Adrenal gland (tissue), 12 donors: ENCODE measurements around the gene DDO. TPM values are rescaled to one million over a fixed set of nuclear protein-coding genes. Genes with fewer than 3 reads are reported as not detected.

ENCODE experiments used
- DNase-seq, 7 donors: peaks; one replicate each; pipeline ENCODE4 v3.0.0-alpha.2; 2019 to 2020
- H3K27ac ChIP-seq, 5 donors: fragments of 200-600 bp; sonication (generic) in 4 of 5; 1 replicate in 3 of 5; 2 replicates in 2 of 5; pipeline versions ENCODE4 v1.5.1 to v1.8.0; 2016 to 2020; ENCODE audit warnings: mild to moderate bottlenecking in 1 of 5
- H3K27me3 ChIP-seq: fragments of 200-600 bp; 2 replicates; pipeline ENCODE4 v1.8.0; 2021
- H3K36me3 ChIP-seq, 2 donors: fragments of 200-600 bp; replicated peaks in 1 of 2; 1 replicate in 1 of 2; 2 replicates in 1 of 2; pipeline versions ENCODE4 v1.5.1 to v1.8.0; 2018 to 2022
- H3K4me1 ChIP-seq, 2 donors: fragments of 200-600 bp; replicated peaks in 1 of 2; 1 replicate in 1 of 2; 2 replicates in 1 of 2; pipeline versions ENCODE4 v1.5.1 to v1.8.0; 2018 to 2021
- H3K4me3 ChIP-seq, 4 donors: fragments of 200-600 bp; sonication (generic) in 3 of 4; one replicate each; pipeline ENCODE4 v1.5.1; 2016 to 2018
- H3K9me3 ChIP-seq, 3 donors: fragments of 200-600 bp; sonication (generic) in 1 of 3; replicated peaks in 1 of 3; 1 replicate in 2 of 3; 2 replicates in 1 of 3; pipeline versions ENCODE4 v1.5.1 to v1.8.0; 2016 to 2021
- POLR2A ChIP-seq, 2 donors: fragments of 450-650 bp; IDR thresholded peaks; one replicate each; pipeline ENCODE4 v1.6.1; 2017; ENCODE audit warnings: antibody characterized with exemption in 2 of 2, mild to moderate bottlenecking in 2 of 2, moderate library complexity in 1 of 2
- WGBS, 4 donors: extraction: QIAGEN DNeasy Blood & Tissue Kit in 2 of 4; methylation state at CpG; one replicate each; pipeline versions ENCODE4 v1.1.5 to v1.1.7; 2013 to 2017; 5-methylcytosine and 5-hydroxymethylcytosine counted together
- intact Hi-C, 2 donors: fragments of 100-400 bp; cut with DNase I; formaldehyde crosslinking; loops; one replicate each; pipeline versions ENCODE4 v1.14.1 to v1.15.0; 2022 to 2023
- polyA plus RNA-seq, 3 donors: library from polyadenylated mRNA; stranded (reverse); fragments of 200-250 nt in 2 of 3; fragments of 350-450 nt in 1 of 3; fragmentation: Illumina TruSeq in 1 of 3; extraction: RNeasy Lipid Tissue Mini Kit (QIAGEN cat#74804) in 1 of 3; gene quantifications; one replicate each; pipeline ENCODE4 v1.2.3, GENCODE V29; 2013 to 2014
- total RNA-seq, 9 donors: library from RNA; depleted of rRNA in 4 of 9; stranded (reverse); fragments of >200 nt in 4 of 9; fragments of 120-200 nt in 1 of 9; fragmentation: NEBNext Ultra II Directional in 1 of 9; extraction: Animal tissue kit (Norgen Biotek cat#: 25700) in 1 of 9; gene quantifications; one replicate each; pipeline versions ENCODE4 v1.1.0 to v1.2.4, GENCODE V29; 2013 to 2023
- TF ChIP-seq, protein P1 (sequence below), 6 experiments: fragments of 450-650 bp in 4 of 6; fragments of 200-600 bp in 2 of 6; sonication (generic) in 1 of 6; IDR thresholded peaks; 1 replicate in 5 of 6; 2 replicates in 1 of 6; pipeline versions ENCODE4 v1.5.1 to v1.8.0; 2016 to 2021; ENCODE audit warnings: antibody characterized with exemption in 6 of 6, mild to moderate bottlenecking in 2 of 6, moderate library complexity in 1 of 6
- donor health status: healthy with polysubstance abuse.
- donor health status: Bipolar disorder and iron deficiency.
- donor health status: DM: yes; HTN: yes; CAD: no.
- donor health status: DM: no; HTN: no; CAD: no.
- donor health status: DM: no; HTN: no; CAD: no.
- donor health status: DM: yes; HTN: yes; CAD: no.

The DDO gene
- total and polyA plus RNA-seq, 12 donors, result 4.4 to 19.1 (median 9.7) TPM

GRCh38 chr6:110414669-110415068 is 706 bp downstream of the DDO start:
- peak in 3 of 7 donors; percentile 8 to 57 (median 31) for DNase-seq
- no peaks in the 10 kb centered on the region for H3K36me3 ChIP-seq
- H3K4me3 ChIP-seq, result peak overlapping the region in 2 of 4 donors; percentile 26 to 70
- intact Hi-C loops, result no loop called here
- peaks cover 13 to 17% of the 10 kb centered on the region in 2 donors for H3K4me1 ChIP-seq
- no peaks in the 10 kb centered on the region for H3K27me3 ChIP-seq
- H3K27ac ChIP-seq, result peak overlapping the region; percentile 40 to 94 (median 80)
- no peaks in the 10 kb centered on the region for H3K9me3 ChIP-seq
- TF ChIP-seq POLR2A (IDR thresholded peaks at IDR 0.05), result no peak
- TF ChIP-seq, protein P1, sequence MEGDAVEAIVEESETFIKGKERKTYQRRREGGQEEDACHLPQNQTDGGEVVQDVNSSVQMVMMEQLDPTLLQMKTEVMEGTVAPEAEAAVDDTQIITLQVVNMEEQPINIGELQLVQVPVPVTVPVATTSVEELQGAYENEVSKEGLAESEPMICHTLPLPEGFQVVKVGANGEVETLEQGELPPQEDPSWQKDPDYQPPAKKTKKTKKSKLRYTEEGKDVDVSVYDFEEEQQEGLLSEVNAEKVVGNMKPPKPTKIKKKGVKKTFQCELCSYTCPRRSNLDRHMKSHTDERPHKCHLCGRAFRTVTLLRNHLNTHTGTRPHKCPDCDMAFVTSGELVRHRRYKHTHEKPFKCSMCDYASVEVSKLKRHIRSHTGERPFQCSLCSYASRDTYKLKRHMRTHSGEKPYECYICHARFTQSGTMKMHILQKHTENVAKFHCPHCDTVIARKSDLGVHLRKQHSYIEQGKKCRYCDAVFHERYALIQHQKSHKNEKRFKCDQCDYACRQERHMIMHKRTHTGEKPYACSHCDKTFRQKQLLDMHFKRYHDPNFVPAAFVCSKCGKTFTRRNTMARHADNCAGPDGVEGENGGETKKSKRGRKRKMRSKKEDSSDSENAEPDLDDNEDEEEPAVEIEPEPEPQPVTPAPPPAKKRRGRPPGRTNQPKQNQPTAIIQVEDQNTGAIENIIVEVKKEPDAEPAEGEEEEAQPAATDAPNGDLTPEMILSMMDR (IDR thresholded peaks at IDR 0.05), result no peak
- WGBS, 4 donors, result 37 to 53% (median 46%) methylated on average over 4 of the region's 4 CpGs

GRCh38 chr6:110412360-110412759 is 3.0 kb downstream of the DDO start:
- no peak overlapping the region for H3K4me3 ChIP-seq
- TF ChIP-seq, protein P1 (IDR thresholded peaks at IDR 0.05), result no peak
- TF ChIP-seq POLR2A (IDR thresholded peaks at IDR 0.05), result no peak
- H3K36me3 ChIP-seq, result no peaks in the 10 kb centered on the region
- peaks cover 13 to 17% of the 10 kb centered on the region in 2 donors for H3K4me1 ChIP-seq
- WGBS, 4 donors, result 72 to 92% (median 90%) methylated on average over 8 of the region's 8 CpGs
- intact Hi-C loops, result no loop called here
- no peaks in the 10 kb centered on the region for H3K9me3 ChIP-seq
- no peaks in the 10 kb centered on the region for H3K27me3 ChIP-seq
- H3K27ac ChIP-seq, result no peak overlapping the region
- DNase-seq, result no peak

- WGBS, 4 donors, result 63 to 82% (median 73%) methylated on average over 4 of the region's 4 CpGs
- no peaks in the 10 kb centered on the region for H3K9me3 ChIP-seq
- no peak overlapping the region for H3K27ac ChIP-seq
- TF ChIP-seq POLR2A (IDR thresholded peaks at IDR 0.05), result no peak
- TF ChIP-seq, protein P1 (IDR thresholded peaks at IDR 0.05), result no peak
- no peaks in the 10 kb centered on the region for H3K27me3 ChIP-seq
- H3K36me3 ChIP-seq, result no peaks in the 10 kb centered on the region
- no peak for DNase-seq
- peaks cover 10 to 11% of the 10 kb centered on the region in 2 donors for H3K4me1 ChIP-seq
- no peak overlapping the region for H3K4me3 ChIP-seq
- intact Hi-C loops, result no loop called here
Observed at GRCh38 chr6:110410511-110410910, 4.9 kb downstream of the DDO start.

DNA sequence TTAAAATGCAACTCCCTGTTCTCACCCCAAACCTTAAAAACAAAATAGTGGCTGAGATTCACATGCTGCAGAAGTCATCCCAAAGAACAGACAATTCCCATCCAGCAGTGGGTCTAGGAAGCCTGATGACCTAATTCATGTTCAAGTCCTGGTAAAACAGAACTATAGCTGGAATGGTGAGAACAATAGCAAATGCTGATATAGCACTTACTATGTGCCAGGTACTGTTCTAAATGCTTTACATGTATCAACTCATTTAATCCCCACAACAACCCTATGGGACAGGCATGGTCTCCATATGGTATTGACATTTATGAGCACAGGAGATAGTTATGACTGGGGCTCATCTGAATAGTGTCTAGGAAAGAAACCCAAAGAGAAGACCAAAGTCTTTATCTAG is 5.6 kb downstream of the DDO start:
- Histone ChIP-seq H3K9me3 (no peaks in the 10 kb centered on the region), H3K4me3 (no peak overlapping the region), H3K27ac (no peak overlapping the region), H3K4me1 (peaks cover 6 to 8% of the 10 kb centered on the region in 2 donors), H3K27me3 (no peaks in the 10 kb centered on the region), H3K36me3 (no peaks in the 10 kb centered on the region)
- no peak for TF ChIP-seq POLR2A (IDR thresholded peaks at IDR 0.05)
- TF ChIP-seq, protein P1 (IDR thresholded peaks at IDR 0.05), result no peak
- intact Hi-C loops, result no loop called here
- no peak for DNase-seq
